Mesenteric fat pad (tissue), 1 donor: ENCODE data around the gene PTPN2. TPM values are rescaled to one million over a fixed set of nuclear protein-coding genes. Genes with fewer than 3 reads are reported as not detected.
"Not testable (repeated sequence)": the region's sequence is repeated elsewhere in the genome, so short reads cannot be mapped to it uniquely, and the experiment has no call there.

ENCODE experiments used
- DNase-seq: peaks from one replicate; pipeline ENCODE4 v3.0.0-alpha.2; 2020; ENCODE audit warnings: low spot score
- total RNA-seq: library from RNA; stranded (reverse); fragmentation: NEBNext Ultra II Directional; extraction: Animal tissue kit (Norgen Biotek cat#: 25700); gene quantifications from one replicate; pipeline ENCODE4 v1.2.1, GENCODE V29; 2021
- donor health status: DM: yes; HTN: yes; CAD: no.

The PTPN2 gene
- total RNA-seq, 1 donor from 2014 or later: 33.8 TPM

- DNase-seq: peak; percentile 45
Measured at GRCh38 chr18:12774982-12775381, 109.1 kb downstream of the PTPN2 start.

- DNase-seq: peak; percentile 37
Measured at GRCh38 chr18:12773369-12773768, 110.7 kb downstream of the PTPN2 start.

- DNase-seq: peak; percentile 24
Measured at GRCh38 chr18:12772111-12772510, 111.9 kb downstream of the PTPN2 start.

GRCh38 chr18:12770469-12771219 is 113.4 kb downstream of the PTPN2 start:
- DNase-seq: peak; percentile 47

- peak; percentile 68 for DNase-seq
Measured at GRCh38 chr18:12769644-12770440, 114.2 kb downstream of the PTPN2 start.

- peak; percentile 65 for DNase-seq
Measured at GRCh38 chr18:12769136-12769535, 114.9 kb downstream of the PTPN2 start.

GRCh38 chr18:12768625-12769024 is 115.4 kb downstream of the PTPN2 start:
- DNase-seq: peak; percentile 14

GRCh38 chr18:12767580-12768155 is 116.4 kb downstream of the PTPN2 start:
- DNase-seq: peak; percentile 35

GRCh38 chr18:12766986-12767433 is 117.0 kb downstream of the PTPN2 start:
- DNase-seq: peak; percentile 47

GRCh38 chr18:12765586-12765985 is 118.5 kb downstream of the PTPN2 start:
- DNase-seq: peak; percentile 73

- DNase-seq: no peak
Measured at GRCh38 chr18:12765126-12765525, 118.9 kb downstream of the PTPN2 start.

GRCh38 chr18:12758566-12758965 is 125.5 kb downstream of the PTPN2 start:
- not testable (repeated sequence) for DNase-seq

- not testable (repeated sequence) for DNase-seq
Measured at GRCh38 chr18:12756619-12757239, 127.3 kb downstream of the PTPN2 start.

- DNase-seq: not testable (repeated sequence)
Measured at GRCh38 chr18:12755606-12756005, 128.4 kb downstream of the PTPN2 start.

- DNase-seq: no peak
Measured at GRCh38 chr18:12754511-12754910, 129.5 kb downstream of the PTPN2 start.

GRCh38 chr18:12751891-12752290 is 132.1 kb downstream of the PTPN2 start:
- DNase-seq: peak; percentile 26

- peak; percentile 8 for DNase-seq
Measured at GRCh38 chr18:12751503-12751884, 132.5 kb downstream of the PTPN2 start.

- no peak for DNase-seq
Measured at GRCh38 chr18:12750715-12751502, 133.1 kb downstream of the PTPN2 start.

- no peak for DNase-seq
Measured at GRCh38 chr18:12750076-12750714, 133.8 kb downstream of the PTPN2 start.

GRCh38 chr18:12749121-12749520 is 134.9 kb downstream of the PTPN2 start:
- DNase-seq: no peak
